Measurements from ENCODE around the gene C6orf52. TPM values are rescaled to one million over a fixed set of nuclear protein-coding genes. Genes with fewer than 3 reads are reported as not detected.

Gene C6orf52
- total and polyA plus RNA-seq, 2 donors (not counting 3 experiments of a cell fraction or from before 2014, with no cell fraction given): 0.54 TPM; not detected in 1

- no TSS peak for BruUV-seq (replicated peaks)
- H3K9me3 ChIP-seq (replicated peaks; ENCODE audit: control insufficient read depth, insufficient read depth, low read length): no peaks in the 10 kb centered on the region
- no peaks in the 10 kb centered on the region for H3K4me1 ChIP-seq (ENCODE audit: control insufficient read depth, extremely low read depth, insufficient read depth, low read length)
- H3K36me3 ChIP-seq (ENCODE audit: control insufficient read depth in 2 of 2, extremely low read depth in 1 of 2, insufficient read depth in 2 of 2, low read length in 2 of 2): no peaks in the 10 kb centered on the region
- no peak for TF ChIP-seq GATA2 (IDR thresholded peaks at IDR 0.05; ENCODE audit: insufficient read depth, insufficient read length, low read depth, low read length)
- TF ChIP-seq MAX (IDR thresholded peaks at IDR 0.05; ENCODE audit: insufficient read depth, insufficient read length): no peak
- TF ChIP-seq EZH2 (IDR thresholded peaks at IDR 0.05; ENCODE audit: borderline replicate concordance, low read depth, low read length, severe bottlenecking): no peak
- no peak for TF ChIP-seq MYC (IDR thresholded peaks at IDR 0.05; ENCODE audit: low read depth, low read length)
- no peak for TF ChIP-seq CTCF (IDR thresholded peaks at IDR 0.05; ENCODE audit: extremely low read depth in 1 of 2, insufficient read depth in 1 of 2, low read depth in 1 of 2, low read length in 2 of 2)
- TF ChIP-seq POLR2AphosphoS5 (IDR thresholded peaks at IDR 0.05; ENCODE audit: insufficient read depth, low read depth, low read length): no peak
- TF ChIP-seq FOS (IDR thresholded peaks at IDR 0.05; ENCODE audit: borderline replicate concordance, insufficient read depth, low read length): no peak
- no peak for TF ChIP-seq JUN (IDR thresholded peaks at IDR 0.05; ENCODE audit: borderline replicate concordance, insufficient read depth, insufficient read length, low read depth)
- TF ChIP-seq POLR2A (IDR thresholded peaks at IDR 0.05; ENCODE audit: low read depth, low read length): no peak
- ChIA-PET POLR2A (no interaction called here), CTCF (interaction anchor here (1.2 kb wide), 1 partner anchor 181 kb away, joined by 3 read pairs; no protein-coding TSS in a partner anchor)
- H3K4me2 ChIP-seq (ENCODE audit: insufficient read depth, low read length): no peak overlapping the region
- no peak for DNase-seq (ENCODE audit: low read depth, low spot score)
- peaks cover 0 to 4% of the 10 kb centered on the region in 2 experiments for H3K27me3 ChIP-seq (ENCODE audit: control insufficient read depth in 2 of 2, insufficient read depth in 2 of 2, low read length in 2 of 2)
- H3K27ac ChIP-seq (ENCODE audit: insufficient read depth, low read depth, low read length): no peak overlapping the region
- no peak for FAIRE-seq
- peak overlapping the region in 1 of 3 experiments; percentile 23 for H3K4me3 ChIP-seq (replicated peaks in 1 of 3; ENCODE audit: insufficient read depth in 1 of 3, low read depth in 1 of 3, low read length in 3 of 3)
- dilution Hi-C loops (cut with MboI; ENCODE audit: extremely low pct_ligation_motif_present, low sequenced_read_pairs) (no loop called here), intact Hi-C loops (cut with micrococcal nuclease) (no loop called here)
- no peak overlapping the region for H2AFZ ChIP-seq (ENCODE audit: low read depth, low read length)
- no peaks in the 10 kb centered on the region for H4K20me1 ChIP-seq (replicated peaks; ENCODE audit: control insufficient read depth, extremely low read depth, insufficient read depth, low read length)
- H3K79me2 ChIP-seq (ENCODE audit: control insufficient read depth, insufficient read depth, low read length): no peaks in the 10 kb centered on the region
- no peak overlapping the region for H3K9ac ChIP-seq (replicated peaks; ENCODE audit: extremely low read depth, insufficient read depth, low read length)
- H3K9me1 ChIP-seq (replicated peaks; ENCODE audit: control insufficient read depth, extremely low read depth, insufficient read depth, low read length): no peaks in the 10 kb centered on the region
Measured at GRCh38 chr6:10659699-10660348, 34.6 kb downstream of the C6orf52 start.

Measured in endothelial cell of umbilical vein (primary cell).